Vagina (tissue), 2 donors: Measurements from ENCODE around the gene GPD1L. TPM values are rescaled to one million over a fixed set of nuclear protein-coding genes. Genes with fewer than 3 reads are reported as not detected.
"Not testable (repeated sequence)": the region's sequence is repeated elsewhere in the genome, so short reads cannot be mapped to it uniquely, and the experiment has no call there.

ENCODE experiments used
- DNase-seq, 2 donors: peaks; one replicate each; pipeline ENCODE4 v3.0.0-alpha.2; 2017; ENCODE audit errors: extremely low spot score in 2 of 2
- H3K27ac ChIP-seq: fragments of 200-600 bp; sonication (generic); one replicate; pipeline ENCODE4 v1.5.1; 2019
- H3K27me3 ChIP-seq: fragments of 200-600 bp; sonication (generic); one replicate; pipeline ENCODE4 v1.5.1; 2019
- H3K36me3 ChIP-seq, 2 donors: fragments of 200-600 bp; sonication (generic); one replicate each; pipeline ENCODE4 v1.5.1; 2017 to 2019
- H3K4me1 ChIP-seq: fragments of 200-600 bp; sonication (generic); one replicate; pipeline ENCODE4 v1.5.1; 2019
- H3K4me3 ChIP-seq, 2 donors: fragments of 200-600 bp; sonication (generic); 1 replicate in 1 of 2; 2 replicates in 1 of 2; pipeline ENCODE4 v1.5.1; 2016 to 2019
- H3K9me3 ChIP-seq: fragments of 200-600 bp; sonication (generic); one replicate; pipeline ENCODE4 v1.5.1; 2019
- POLR2A ChIP-seq, 2 donors: fragments of 450-650 bp; IDR thresholded peaks; one replicate each; pipeline ENCODE4 v1.6.1; 2017; ENCODE audit warnings: antibody characterized with exemption in 2 of 2, mild to moderate bottlenecking in 2 of 2, moderate library complexity in 2 of 2
- POLR2AphosphoS5 ChIP-seq, 2 donors: sonication (generic); formaldehyde crosslinking; IDR thresholded peaks; one replicate each; pipeline ENCODE4 v1.9.0; 2017; ENCODE audit warnings: antibody characterized with exemption in 2 of 2, mild to moderate bottlenecking in 2 of 2, low read depth in 1 of 2; ENCODE audit not compliant: insufficient read depth in 1 of 2
- intact Hi-C: fragments of 100-400 bp; cut with DNase I; formaldehyde crosslinking; loops from one replicate; pipeline ENCODE4 v1.15.1; 2023
- total RNA-seq: library from RNA; depleted of rRNA; stranded (reverse); fragments of >200 nt; gene quantifications from one replicate; pipeline ENCODE4 v1.2.3, GENCODE V29; 2016
- TF ChIP-seq, protein P1 (sequence below), 3 experiments: fragments of 450-650 bp in 2 of 3; fragments of 200-600 bp in 1 of 3; sonication (generic) in 1 of 3; IDR thresholded peaks; one replicate each; pipeline ENCODE4 v1.5.1; 2017 to 2019; ENCODE audit warnings: antibody characterized with exemption in 3 of 3, mild to moderate bottlenecking in 2 of 3, moderate library complexity in 2 of 3

Gene GPD1L
- total RNA-seq, 1 donor from 2014 or later = 57.5 TPM

DNA sequence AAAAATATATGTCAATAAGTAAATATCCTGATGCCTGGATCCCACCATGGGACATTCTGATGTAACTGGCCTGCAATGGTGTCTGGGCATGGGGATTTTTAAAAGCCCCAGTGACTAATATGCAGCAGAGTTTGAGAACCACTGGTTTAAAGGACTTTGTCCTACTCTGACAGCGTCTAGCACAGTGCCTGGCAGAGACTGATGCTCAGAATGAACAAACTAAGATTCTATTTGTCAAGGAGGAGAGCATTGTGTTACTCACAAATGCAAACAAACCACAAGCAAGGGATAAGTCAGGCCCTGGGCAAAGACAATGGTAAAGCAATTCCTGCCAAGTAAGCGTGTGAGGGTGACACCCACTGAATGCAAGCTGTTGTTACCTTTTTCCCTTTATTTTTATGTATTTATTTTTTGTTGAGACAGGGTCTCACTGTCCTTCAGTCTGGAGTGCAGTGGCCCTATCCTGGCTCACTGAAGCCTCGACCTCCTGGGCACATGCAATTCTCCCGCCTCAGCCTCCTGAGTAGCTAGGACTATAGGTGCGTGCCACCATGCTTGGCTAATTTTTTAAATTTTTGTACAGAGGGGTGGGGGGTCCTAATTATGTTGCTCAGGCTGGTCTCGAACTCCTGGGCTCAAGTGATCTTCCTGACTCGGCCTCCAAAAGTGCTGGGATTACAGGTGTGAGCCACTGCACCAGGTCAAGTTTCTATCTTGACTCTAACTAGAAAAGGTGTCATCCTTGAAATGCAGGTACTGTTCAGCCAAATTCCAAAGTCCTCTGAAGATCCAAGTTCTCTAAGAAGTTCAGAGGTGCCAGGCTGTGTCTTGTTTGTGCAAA lies 909 bp upstream of the GPD1L start:
- H3K4me3 ChIP-seq = peak overlapping the region; percentile 83 to 100
- TF ChIP-seq POLR2A (IDR thresholded peaks at IDR 0.05) (no peak), POLR2AphosphoS5 (IDR thresholded peaks at IDR 0.05; ENCODE audit: insufficient read depth in 1 of 2, low read depth in 1 of 2) (no peak)
- TF ChIP-seq, protein P1, sequence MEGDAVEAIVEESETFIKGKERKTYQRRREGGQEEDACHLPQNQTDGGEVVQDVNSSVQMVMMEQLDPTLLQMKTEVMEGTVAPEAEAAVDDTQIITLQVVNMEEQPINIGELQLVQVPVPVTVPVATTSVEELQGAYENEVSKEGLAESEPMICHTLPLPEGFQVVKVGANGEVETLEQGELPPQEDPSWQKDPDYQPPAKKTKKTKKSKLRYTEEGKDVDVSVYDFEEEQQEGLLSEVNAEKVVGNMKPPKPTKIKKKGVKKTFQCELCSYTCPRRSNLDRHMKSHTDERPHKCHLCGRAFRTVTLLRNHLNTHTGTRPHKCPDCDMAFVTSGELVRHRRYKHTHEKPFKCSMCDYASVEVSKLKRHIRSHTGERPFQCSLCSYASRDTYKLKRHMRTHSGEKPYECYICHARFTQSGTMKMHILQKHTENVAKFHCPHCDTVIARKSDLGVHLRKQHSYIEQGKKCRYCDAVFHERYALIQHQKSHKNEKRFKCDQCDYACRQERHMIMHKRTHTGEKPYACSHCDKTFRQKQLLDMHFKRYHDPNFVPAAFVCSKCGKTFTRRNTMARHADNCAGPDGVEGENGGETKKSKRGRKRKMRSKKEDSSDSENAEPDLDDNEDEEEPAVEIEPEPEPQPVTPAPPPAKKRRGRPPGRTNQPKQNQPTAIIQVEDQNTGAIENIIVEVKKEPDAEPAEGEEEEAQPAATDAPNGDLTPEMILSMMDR (IDR thresholded peaks at IDR 0.05) = no peak
- peak overlapping the region; percentile 37 for H3K27ac ChIP-seq
- H3K27me3 ChIP-seq = no peaks in the 10 kb centered on the region
- H3K9me3 ChIP-seq = peaks cover 5% of the 10 kb centered on the region
- no peaks in the 10 kb centered on the region for H3K36me3 ChIP-seq
- intact Hi-C loops = no loop called here
- no peak for DNase-seq
- H3K4me1 ChIP-seq = peaks cover 44% of the 10 kb centered on the region

GRCh38 chr3:32106929-32107362 lies 526 bp downstream of the GPD1L start:
- peaks cover 44% of the 10 kb centered on the region for H3K4me1 ChIP-seq
- H3K27me3 ChIP-seq = no peaks in the 10 kb centered on the region
- DNase-seq = no peak
- H3K36me3 ChIP-seq = no peaks in the 10 kb centered on the region
- intact Hi-C loops = no loop called here
- H3K4me3 ChIP-seq = peak overlapping the region; percentile 83 to 100
- peaks cover 5% of the 10 kb centered on the region for H3K9me3 ChIP-seq
- TF ChIP-seq, protein P1 (IDR thresholded peaks at IDR 0.05) = no peak
- TF ChIP-seq POLR2AphosphoS5 (IDR thresholded peaks at IDR 0.05; ENCODE audit: insufficient read depth in 1 of 2, low read depth in 1 of 2) = peak in 1 of 2 donors; percentile 21
- H3K27ac ChIP-seq = peak overlapping the region; percentile 65

DNA sequence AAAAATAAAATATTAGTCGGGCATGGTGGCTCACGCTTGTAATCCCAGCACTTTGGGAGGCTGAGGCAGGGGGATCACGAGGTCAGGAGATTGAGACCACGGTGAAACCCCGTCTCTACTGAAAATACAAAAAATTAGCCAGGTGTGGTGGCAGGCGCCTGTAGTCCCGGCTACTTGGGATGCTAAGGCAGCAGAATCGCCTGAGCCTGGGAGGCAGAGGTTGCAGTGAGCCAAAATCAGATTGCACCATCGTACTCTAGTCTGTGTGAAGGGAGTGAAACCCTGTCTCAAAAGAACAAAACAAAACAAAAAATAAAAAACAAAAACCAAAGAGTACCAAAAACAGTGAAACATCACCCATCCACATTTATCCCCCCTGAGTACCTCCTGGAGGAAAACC lies 1.8 kb downstream of the GPD1L start:
- intact Hi-C loops = not testable (repeated sequence)

DNA sequence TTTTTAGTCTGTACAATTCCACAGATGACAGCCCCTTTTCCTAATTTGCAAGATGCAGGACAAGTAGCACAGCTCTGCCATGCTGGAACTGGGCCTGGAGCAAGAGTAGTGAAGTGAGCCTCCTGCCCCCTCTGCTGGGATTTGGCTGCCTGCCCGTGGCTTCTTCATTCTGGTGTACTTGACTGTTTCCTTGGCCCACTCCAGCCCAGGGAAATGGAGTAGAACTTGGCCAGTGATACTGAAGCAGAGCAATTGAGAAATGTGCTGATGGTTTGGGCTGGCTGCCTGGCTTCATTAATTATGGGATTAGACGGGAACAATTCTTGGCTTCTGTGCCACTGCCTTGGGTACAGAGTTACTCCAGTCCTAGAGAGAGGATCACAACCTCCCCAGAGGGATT lies 2.8 kb downstream of the GPD1L start:
- H3K4me1 ChIP-seq = peaks cover 44% of the 10 kb centered on the region
- H3K27ac ChIP-seq = peak overlapping the region; percentile 10

More for the DNA sequence above, 1.8 kb downstream of the GPD1L start:
- H3K36me3 ChIP-seq, DNase-seq, H3K27me3 ChIP-seq, H3K9me3 ChIP-seq, H3K4me3 ChIP-seq: not testable (repeated sequence)
- H3K27ac ChIP-seq = peak overlapping the region; percentile 3
- peaks cover 44% of the 10 kb centered on the region for H3K4me1 ChIP-seq

GRCh38 chr3:32110233-32110760 lies 3.9 kb downstream of the GPD1L start:
- H3K27ac ChIP-seq = no peak overlapping the region
- no peaks in the 10 kb centered on the region for H3K27me3 ChIP-seq
- no peak overlapping the region for H3K4me3 ChIP-seq
- intact Hi-C loops = no loop called here
- H3K9me3 ChIP-seq = no peaks in the 10 kb centered on the region
- no peak for DNase-seq
- H3K4me1 ChIP-seq = peaks cover 44% of the 10 kb centered on the region
- TF ChIP-seq POLR2AphosphoS5 (IDR thresholded peaks at IDR 0.05; ENCODE audit: insufficient read depth in 1 of 2, low read depth in 1 of 2) (no peak), POLR2A (IDR thresholded peaks at IDR 0.05) (no peak)
- TF ChIP-seq, protein P1 (IDR thresholded peaks at IDR 0.05) = no peak
- no peaks in the 10 kb centered on the region for H3K36me3 ChIP-seq

More for the DNA sequence above, 2.8 kb downstream of the GPD1L start:
- peak in 1 of 2 donors; percentile 93 for DNase-seq
- TF ChIP-seq, protein P1 (IDR thresholded peaks at IDR 0.05) = no peak
- peak; percentile 11 to 75 for TF ChIP-seq POLR2AphosphoS5 (IDR thresholded peaks at IDR 0.05; ENCODE audit: insufficient read depth in 1 of 2, low read depth in 1 of 2)
- TF ChIP-seq POLR2A (IDR thresholded peaks at IDR 0.05) = no peak
- no peaks in the 10 kb centered on the region for H3K9me3 ChIP-seq
- intact Hi-C loops = no loop called here
- no peaks in the 10 kb centered on the region for H3K36me3 ChIP-seq
- no peaks in the 10 kb centered on the region for H3K27me3 ChIP-seq
- no peak overlapping the region for H3K4me3 ChIP-seq
